Transverse colon (tissue), 3 donors: ENCODE results near the gene KRTAP10-3.

Experiments used
- CTCF ChIP-seq, 5 experiments: fragments of 200-600 bp in 3 of 5; fragments of 450-650 bp in 2 of 5; sonication (generic) in 3 of 5; IDR thresholded peaks; 1 replicate in 2 of 5; 2 replicates in 3 of 5; pipeline ENCODE4 v1.5.1; 2016 to 2017; ENCODE audit warnings: antibody characterized with exemption in 5 of 5, inconsistent platforms in 3 of 5, mild to moderate bottlenecking in 2 of 5, moderate library complexity in 1 of 5
- EP300 ChIP-seq: sonication (generic); formaldehyde crosslinking; IDR thresholded peaks from one replicate; pipeline ENCODE4 v1.6.1; 2017; ENCODE audit warnings: antibody characterized with exemption, low read depth

GRCh38 chr21:44550807-44551206, 7.8 kb downstream of the KRTAP10-3 start:
- TF ChIP-seq CTCF (IDR thresholded peaks at IDR 0.05) (no peak), EP300 (no peak)
